Glutamatergic neuron (in vitro differentiated cells): ENCODE measurements around the gene RASSF5. TPM values are rescaled to one million over a fixed set of nuclear protein-coding genes. Genes with fewer than 3 reads are reported as not detected.
A peak's percentile ranks its signal among the peaks of the same experiment; 100 is the strongest.

Experiments used
- DNase-seq: peaks from one replicate; pipeline ENCODE4 v3.0.0; 2022
- H3K27ac Mint-ChIP-seq: one replicate; pipeline ENCODE4 v1.8.0; 2020; ENCODE audit warnings: mild to moderate bottlenecking, mixed read lengths, inconsistent platforms; ENCODE audit not compliant: unreplicated experiment
- H3K27me3 Mint-ChIP-seq: one replicate; pipeline ENCODE4 v1.8.0; 2020; ENCODE audit warnings: mild to moderate bottlenecking, moderate library complexity, mixed read lengths, inconsistent platforms; ENCODE audit not compliant: unreplicated experiment
- H3K36me3 Mint-ChIP-seq: one replicate; pipeline ENCODE4 v1.8.0; 2020; ENCODE audit warnings: mild to moderate bottlenecking, mixed read lengths, inconsistent platforms; ENCODE audit not compliant: unreplicated experiment
- H3K4me1 Mint-ChIP-seq: one replicate; pipeline ENCODE4 v1.8.0; 2020; ENCODE audit warnings: mild to moderate bottlenecking, low read depth, mixed read lengths, inconsistent platforms; ENCODE audit not compliant: unreplicated experiment
- H3K4me3 Mint-ChIP-seq: one replicate; pipeline ENCODE4 v1.8.0; 2020; ENCODE audit warnings: mild to moderate bottlenecking, mixed read lengths, inconsistent platforms; ENCODE audit not compliant: unreplicated experiment
- H3K9me3 Mint-ChIP-seq: one replicate; pipeline ENCODE4 v1.8.0; 2020; ENCODE audit warnings: mild to moderate bottlenecking, moderate library complexity, mixed read lengths, inconsistent platforms; ENCODE audit not compliant: unreplicated experiment
- total RNA-seq: library from RNA; stranded (reverse); fragmentation: NEBNext Ultra II Directional; extraction: Animal tissue kit (Norgen Biotek cat#: 25700); gene quantifications from one replicate; pipeline ENCODE4 v1.2.1, GENCODE V29; 2021; ENCODE audit not compliant: unreplicated experiment
- TF ChIP-seq, protein P1 (sequence below): fragments of 200-600 bp; sonication (generic); IDR thresholded peaks from one replicate; pipeline ENCODE4 v1.5.0; 2021; ENCODE audit not compliant: partially characterized antibody, unreplicated experiment

Gene RASSF5
- total RNA-seq, 1 donor from 2014 or later, result 2.7 TPM

DNA sequence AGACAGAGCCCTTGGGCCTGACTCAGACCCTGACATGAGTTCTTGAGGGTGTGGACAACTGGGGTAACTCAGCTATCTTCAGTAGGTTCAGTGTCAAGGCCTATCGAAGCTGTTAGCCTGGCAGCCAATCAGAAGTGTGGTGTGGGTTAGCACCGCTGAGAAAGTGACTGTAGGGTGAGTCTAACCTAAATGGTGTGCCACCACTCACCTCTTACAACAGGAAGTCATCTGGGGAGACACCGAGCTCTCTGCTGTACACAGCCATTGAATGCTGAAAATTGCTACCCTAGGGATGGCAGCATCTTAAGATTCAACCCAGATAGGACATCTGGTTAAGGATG lies 44.6 kb downstream of the RASSF5 start:
- H3K27me3 Mint-ChIP-seq, result peaks cover 2% of the 10 kb centered on the region
- no peak overlapping the region for H3K4me3 Mint-ChIP-seq
- TF ChIP-seq, protein P1, sequence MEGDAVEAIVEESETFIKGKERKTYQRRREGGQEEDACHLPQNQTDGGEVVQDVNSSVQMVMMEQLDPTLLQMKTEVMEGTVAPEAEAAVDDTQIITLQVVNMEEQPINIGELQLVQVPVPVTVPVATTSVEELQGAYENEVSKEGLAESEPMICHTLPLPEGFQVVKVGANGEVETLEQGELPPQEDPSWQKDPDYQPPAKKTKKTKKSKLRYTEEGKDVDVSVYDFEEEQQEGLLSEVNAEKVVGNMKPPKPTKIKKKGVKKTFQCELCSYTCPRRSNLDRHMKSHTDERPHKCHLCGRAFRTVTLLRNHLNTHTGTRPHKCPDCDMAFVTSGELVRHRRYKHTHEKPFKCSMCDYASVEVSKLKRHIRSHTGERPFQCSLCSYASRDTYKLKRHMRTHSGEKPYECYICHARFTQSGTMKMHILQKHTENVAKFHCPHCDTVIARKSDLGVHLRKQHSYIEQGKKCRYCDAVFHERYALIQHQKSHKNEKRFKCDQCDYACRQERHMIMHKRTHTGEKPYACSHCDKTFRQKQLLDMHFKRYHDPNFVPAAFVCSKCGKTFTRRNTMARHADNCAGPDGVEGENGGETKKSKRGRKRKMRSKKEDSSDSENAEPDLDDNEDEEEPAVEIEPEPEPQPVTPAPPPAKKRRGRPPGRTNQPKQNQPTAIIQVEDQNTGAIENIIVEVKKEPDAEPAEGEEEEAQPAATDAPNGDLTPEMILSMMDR, result no peak
- peaks cover 9% of the 10 kb centered on the region for H3K4me1 Mint-ChIP-seq
- no peaks in the 10 kb centered on the region for H3K9me3 Mint-ChIP-seq
- no peak overlapping the region for H3K27ac Mint-ChIP-seq
- H3K36me3 Mint-ChIP-seq, result peaks cover 11% of the 10 kb centered on the region
- DNase-seq, result no peak

DNA sequence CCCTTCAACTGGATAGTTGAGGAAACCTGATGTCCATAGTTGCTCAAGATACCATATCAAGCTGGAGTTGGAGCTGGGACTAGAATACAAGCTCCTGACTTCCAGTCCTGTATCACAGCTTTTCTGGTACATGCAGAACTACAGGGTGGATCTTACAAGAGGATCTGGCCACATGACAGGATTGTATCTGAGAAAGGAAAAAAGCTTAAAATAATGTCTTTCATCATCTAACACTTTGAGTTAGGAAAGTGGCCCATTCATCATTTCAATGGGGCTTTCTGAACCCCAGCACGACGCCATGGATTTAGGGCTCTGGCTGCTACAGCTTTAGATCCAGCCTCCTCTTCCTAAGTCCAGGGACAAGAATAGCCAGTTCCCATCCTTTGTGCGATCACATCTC lies 46.9 kb downstream of the RASSF5 start:
- H3K4me1 Mint-ChIP-seq, result peaks cover 14% of the 10 kb centered on the region
- no peaks in the 10 kb centered on the region for H3K9me3 Mint-ChIP-seq
- H3K4me3 Mint-ChIP-seq, result no peak overlapping the region
- H3K36me3 Mint-ChIP-seq, result peaks cover 5% of the 10 kb centered on the region
- no peak for DNase-seq
- TF ChIP-seq, protein P1, result no peak
- H3K27me3 Mint-ChIP-seq, result peaks cover 5% of the 10 kb centered on the region
- no peak overlapping the region for H3K27ac Mint-ChIP-seq

- no peak overlapping the region for H3K4me3 Mint-ChIP-seq
- H3K4me1 Mint-ChIP-seq, result peaks cover 18% of the 10 kb centered on the region
- no peak overlapping the region for H3K27ac Mint-ChIP-seq
- no peaks in the 10 kb centered on the region for H3K9me3 Mint-ChIP-seq
- peaks cover 5% of the 10 kb centered on the region for H3K27me3 Mint-ChIP-seq
- TF ChIP-seq, protein P1, result no peak
- H3K36me3 Mint-ChIP-seq, result peaks cover 5% of the 10 kb centered on the region
- no peak for DNase-seq
Observed at GRCh38 chr1:206554701-206555472, 47.6 kb downstream of the RASSF5 start.

DNA sequence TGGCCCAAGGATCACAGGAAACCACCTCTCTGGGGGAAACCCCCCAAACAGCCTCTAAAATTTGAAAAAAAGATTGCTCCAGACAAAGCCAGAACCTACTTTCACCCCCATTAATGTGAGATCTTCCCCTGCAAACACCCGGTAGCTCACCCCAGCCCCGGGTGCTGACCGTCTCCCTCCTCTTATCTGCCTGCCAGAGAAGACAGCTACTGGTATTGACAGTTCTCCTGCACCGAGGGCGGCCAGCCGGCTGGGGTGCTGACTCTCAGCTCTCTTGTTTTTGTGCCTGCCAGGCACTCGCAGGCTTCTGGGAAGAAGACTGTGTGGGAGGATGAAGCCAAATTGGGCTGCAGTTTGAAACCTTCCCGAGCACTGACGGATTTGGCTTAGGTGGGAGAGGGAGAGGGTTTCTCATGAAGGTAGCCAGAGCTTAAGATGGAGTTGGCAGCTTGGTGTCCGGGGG lies 48.2 kb downstream of the RASSF5 start:
- peaks cover 5% of the 10 kb centered on the region for H3K36me3 Mint-ChIP-seq
- H3K27me3 Mint-ChIP-seq, result peaks cover 5% of the 10 kb centered on the region
- H3K27ac Mint-ChIP-seq, result no peak overlapping the region
- H3K4me3 Mint-ChIP-seq, result no peak overlapping the region
- no peak for DNase-seq
- H3K9me3 Mint-ChIP-seq, result no peaks in the 10 kb centered on the region
- peaks cover 24% of the 10 kb centered on the region for H3K4me1 Mint-ChIP-seq
- TF ChIP-seq, protein P1, result no peak

- TF ChIP-seq, protein P1, result no peak
- no peak for DNase-seq
- H3K4me1 Mint-ChIP-seq, result peaks cover 24% of the 10 kb centered on the region
- H3K9me3 Mint-ChIP-seq, result no peaks in the 10 kb centered on the region
- H3K27me3 Mint-ChIP-seq, result peaks cover 5% of the 10 kb centered on the region
- no peak overlapping the region for H3K27ac Mint-ChIP-seq
- H3K36me3 Mint-ChIP-seq, result peaks cover 5% of the 10 kb centered on the region
- H3K4me3 Mint-ChIP-seq, result peak overlapping the region; percentile 80
Observed at GRCh38 chr1:206556047-206556749, 48.9 kb downstream of the RASSF5 start.
